ENCODE data around the gene RBKS.

GRCh38 chr2:27823135-27823534, 67.1 kb downstream of the RBKS start:
- TF ChIP-seq CTCF (IDR thresholded peaks at IDR 0.05; ENCODE audit: insufficient read depth, low read length) (no peak), POLR2AphosphoS5 (IDR thresholded peaks at IDR 0.05; ENCODE audit: low read depth) (no peak), SPI1 (IDR thresholded peaks at IDR 0.05; ENCODE audit: borderline replicate concordance, low read depth) (no peak)
- TF ChIP-seq, protein P1, sequence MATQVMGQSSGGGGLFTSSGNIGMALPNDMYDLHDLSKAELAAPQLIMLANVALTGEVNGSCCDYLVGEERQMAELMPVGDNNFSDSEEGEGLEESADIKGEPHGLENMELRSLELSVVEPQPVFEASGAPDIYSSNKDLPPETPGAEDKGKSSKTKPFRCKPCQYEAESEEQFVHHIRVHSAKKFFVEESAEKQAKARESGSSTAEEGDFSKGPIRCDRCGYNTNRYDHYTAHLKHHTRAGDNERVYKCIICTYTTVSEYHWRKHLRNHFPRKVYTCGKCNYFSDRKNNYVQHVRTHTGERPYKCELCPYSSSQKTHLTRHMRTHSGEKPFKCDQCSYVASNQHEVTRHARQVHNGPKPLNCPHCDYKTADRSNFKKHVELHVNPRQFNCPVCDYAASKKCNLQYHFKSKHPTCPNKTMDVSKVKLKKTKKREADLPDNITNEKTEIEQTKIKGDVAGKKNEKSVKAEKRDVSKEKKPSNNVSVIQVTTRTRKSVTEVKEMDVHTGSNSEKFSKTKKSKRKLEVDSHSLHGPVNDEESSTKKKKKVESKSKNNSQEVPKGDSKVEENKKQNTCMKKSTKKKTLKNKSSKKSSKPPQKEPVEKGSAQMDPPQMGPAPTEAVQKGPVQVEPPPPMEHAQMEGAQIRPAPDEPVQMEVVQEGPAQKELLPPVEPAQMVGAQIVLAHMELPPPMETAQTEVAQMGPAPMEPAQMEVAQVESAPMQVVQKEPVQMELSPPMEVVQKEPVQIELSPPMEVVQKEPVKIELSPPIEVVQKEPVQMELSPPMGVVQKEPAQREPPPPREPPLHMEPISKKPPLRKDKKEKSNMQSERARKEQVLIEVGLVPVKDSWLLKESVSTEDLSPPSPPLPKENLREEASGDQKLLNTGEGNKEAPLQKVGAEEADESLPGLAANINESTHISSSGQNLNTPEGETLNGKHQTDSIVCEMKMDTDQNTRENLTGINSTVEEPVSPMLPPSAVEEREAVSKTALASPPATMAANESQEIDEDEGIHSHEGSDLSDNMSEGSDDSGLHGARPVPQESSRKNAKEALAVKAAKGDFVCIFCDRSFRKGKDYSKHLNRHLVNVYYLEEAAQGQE (IDR thresholded peaks at IDR 0.05; ENCODE audit: insufficient replicate concordance, low read depth) = no peak

Data from HL-60 (cell line).